Mucosa of descending colon (tissue), 3 donors: Measurements from ENCODE around the gene THAP4. TPM values are rescaled to one million over a fixed set of nuclear protein-coding genes. Genes with fewer than 3 reads are reported as not detected.

Experiments
- ATAC-seq: fragments of 200-7000 bp; cut with Tn5 transposase; one replicate; pipeline ENCODE4 v1.9.1; 2020; ENCODE audit warnings: mild to moderate bottlenecking, moderate library complexity
- DNase-seq, 3 donors: peaks; one replicate each; pipeline ENCODE4 v3.0.0-alpha.2; 2020
- H3K36me3 ChIP-seq: fragments of 200-600 bp; one replicate; pipeline ENCODE4 v1.8.0; 2021; ENCODE audit warnings: low read depth, mild to moderate bottlenecking
- H3K4me1 ChIP-seq: fragments of 200-600 bp; one replicate; pipeline ENCODE4 v1.8.0; 2021; ENCODE audit warnings: low read depth, mild to moderate bottlenecking
- H3K4me3 ChIP-seq: fragments of 200-600 bp; one replicate; pipeline ENCODE4 v1.8.0; 2021; ENCODE audit warnings: mild to moderate bottlenecking
- H3K9me3 ChIP-seq: fragments of 200-600 bp; one replicate; pipeline ENCODE4 v1.8.0; 2021; ENCODE audit warnings: mild to moderate bottlenecking
- CTCF ChIP-seq: fragments of 200-600 bp; IDR thresholded peaks from one replicate; pipeline ENCODE4 v1.8.0; 2022; ENCODE audit warnings: antibody characterized with exemption, mild to moderate bottlenecking
- intact Hi-C, 2 donors: fragments of 100-400 bp; cut with DNase I in 1 of 2; cut with micrococcal nuclease in 1 of 2; formaldehyde crosslinking; loops; one replicate each; pipeline versions ENCODE4 v1.11.0 to v1.11.1; 2022; cut with DNase I, micrococcal nuclease
- total RNA-seq, 3 donors: library from RNA; stranded (reverse); fragmentation: NEBNext Ultra II Directional in 2 of 3; extraction: Animal tissue kit (Norgen Biotek cat#: 25700) in 2 of 3; gene quantifications; one replicate each; pipeline versions ENCODE4 v1.2.1 to v1.2.4, GENCODE V29; 2021 to 2023
- donor health status: DM: no; HTN: no; CAD: no; lungs with moderate emphysema.
- donor health status: DM: no; HTN: no; CAD: no.
- donor health status: DM: no; HTN: yes; CAD: no.

The THAP4 gene
- total RNA-seq, 3 donors from 2014 or later: 67.3 to 86.2 (median 68.8) TPM

- no peak for TF ChIP-seq CTCF
- ATAC-seq: no peak
- Histone ChIP-seq H3K36me3 (no peaks in the 10 kb centered on the region), H3K4me1 (no peaks in the 10 kb centered on the region), H3K9me3 (no peaks in the 10 kb centered on the region), H3K4me3 (no peak overlapping the region)
- intact Hi-C loops: no loop called here
- no peak for DNase-seq
These were observed 41.3 kb upstream of the THAP4 start for GRCh38 chr2:241678307-241678706.

GRCh38 chr2:241677392-241677791, 40.4 kb upstream of the THAP4 start:
- no peaks in the 10 kb centered on the region for H3K4me1 ChIP-seq
- no peak for TF ChIP-seq CTCF
- ATAC-seq: no peak
- H3K36me3 ChIP-seq: no peaks in the 10 kb centered on the region
- no peak overlapping the region for H3K4me3 ChIP-seq
- no peaks in the 10 kb centered on the region for H3K9me3 ChIP-seq
- intact Hi-C loops: no loop called here
- no peak for DNase-seq

GRCh38 chr2:241676665-241677064, 39.7 kb upstream of the THAP4 start:
- Histone ChIP-seq H3K4me1 (no peaks in the 10 kb centered on the region), H3K36me3 (no peaks in the 10 kb centered on the region), H3K9me3 (no peaks in the 10 kb centered on the region), H3K4me3 (no peak overlapping the region)
- TF ChIP-seq CTCF: no peak
- no peak for DNase-seq
- intact Hi-C loops: no loop called here
- ATAC-seq: no peak

GRCh38 chr2:241675885-241676284, 38.9 kb upstream of the THAP4 start:
- Histone ChIP-seq H3K36me3 (no peaks in the 10 kb centered on the region), H3K4me1 (no peaks in the 10 kb centered on the region), H3K9me3 (no peaks in the 10 kb centered on the region), H3K4me3 (no peak overlapping the region)
- ATAC-seq (no peak), DNase-seq (no peak)
- intact Hi-C loops: no loop called here
- no peak for TF ChIP-seq CTCF

- intact Hi-C loops: no loop called here
- ATAC-seq: no peak
- Histone ChIP-seq H3K4me3 (no peak overlapping the region), H3K36me3 (no peaks in the 10 kb centered on the region), H3K9me3 (no peaks in the 10 kb centered on the region), H3K4me1 (no peaks in the 10 kb centered on the region)
- no peak for TF ChIP-seq CTCF
- no peak for DNase-seq
These were observed 37.1 kb upstream of the THAP4 start for GRCh38 chr2:241673797-241674725.
